Stomach (tissue), 4 donors: ENCODE measurements around the gene RIMS4.

Experiments
- EP300 ChIP-seq: sonication (generic); formaldehyde crosslinking; IDR thresholded peaks from one replicate; pipeline ENCODE4 v1.6.1; 2017; ENCODE audit warnings: antibody characterized with exemption
- POLR2A ChIP-seq, 4 donors: fragments of 450-650 bp; IDR thresholded peaks; one replicate each; pipeline ENCODE4 v1.6.1; 2016; ENCODE audit warnings: antibody characterized with exemption in 4 of 4, control low read depth in 2 of 4, mild to moderate bottlenecking in 1 of 4, moderate library complexity in 1 of 4
- POLR2AphosphoS5 ChIP-seq, 3 donors: sonication (generic); formaldehyde crosslinking; IDR thresholded peaks; one replicate each; pipeline ENCODE4 v1.6.1; 2016; ENCODE audit warnings: antibody characterized with exemption in 3 of 3
- TF ChIP-seq, protein P1 (sequence below), 7 experiments: fragments of 450-650 bp in 4 of 7; fragments of 200-600 bp in 3 of 7; sonication (generic) in 3 of 7; IDR thresholded peaks; one replicate each; pipeline ENCODE4 v1.5.1; 2016 to 2019; ENCODE audit warnings: antibody characterized with exemption in 7 of 7, control low read depth in 2 of 7, mild to moderate bottlenecking in 1 of 7

GRCh38 chr20:44750081-44750805 lies 60.1 kb downstream of the RIMS4 start:
- TF ChIP-seq, protein P1, sequence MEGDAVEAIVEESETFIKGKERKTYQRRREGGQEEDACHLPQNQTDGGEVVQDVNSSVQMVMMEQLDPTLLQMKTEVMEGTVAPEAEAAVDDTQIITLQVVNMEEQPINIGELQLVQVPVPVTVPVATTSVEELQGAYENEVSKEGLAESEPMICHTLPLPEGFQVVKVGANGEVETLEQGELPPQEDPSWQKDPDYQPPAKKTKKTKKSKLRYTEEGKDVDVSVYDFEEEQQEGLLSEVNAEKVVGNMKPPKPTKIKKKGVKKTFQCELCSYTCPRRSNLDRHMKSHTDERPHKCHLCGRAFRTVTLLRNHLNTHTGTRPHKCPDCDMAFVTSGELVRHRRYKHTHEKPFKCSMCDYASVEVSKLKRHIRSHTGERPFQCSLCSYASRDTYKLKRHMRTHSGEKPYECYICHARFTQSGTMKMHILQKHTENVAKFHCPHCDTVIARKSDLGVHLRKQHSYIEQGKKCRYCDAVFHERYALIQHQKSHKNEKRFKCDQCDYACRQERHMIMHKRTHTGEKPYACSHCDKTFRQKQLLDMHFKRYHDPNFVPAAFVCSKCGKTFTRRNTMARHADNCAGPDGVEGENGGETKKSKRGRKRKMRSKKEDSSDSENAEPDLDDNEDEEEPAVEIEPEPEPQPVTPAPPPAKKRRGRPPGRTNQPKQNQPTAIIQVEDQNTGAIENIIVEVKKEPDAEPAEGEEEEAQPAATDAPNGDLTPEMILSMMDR (IDR thresholded peaks at IDR 0.05) = no peak
- no peak for TF ChIP-seq POLR2A (IDR thresholded peaks at IDR 0.05)
- no peak for TF ChIP-seq EP300
- no peak for TF ChIP-seq POLR2AphosphoS5 (IDR thresholded peaks at IDR 0.05)
